H9 (cell line): ENCODE results near the gene HDGFL3. TPM values are rescaled to one million over a fixed set of nuclear protein-coding genes. Genes with fewer than 3 reads are reported as not detected.

ENCODE experiments used
- DNase-seq: peaks from one replicate; pipeline ENCODE4 v3.0.0-alpha.2; 2017
- H2AFZ ChIP-seq: one replicate; pipeline ENCODE4 v1.6.1; 2013; ENCODE audit warnings: mild to moderate bottlenecking, low read length, control low read depth, moderate library complexity
- H2AK5ac ChIP-seq: 2 replicates; pipeline ENCODE4 v1.6.1; 2013; ENCODE audit warnings: low read length, control low read depth, mixed read lengths; ENCODE audit not compliant: insufficient read length
- H2BK120ac ChIP-seq: one replicate; pipeline ENCODE4 v1.6.1; 2013; ENCODE audit warnings: low read depth, mild to moderate bottlenecking, low read length, control low read depth, inconsistent platforms; ENCODE audit not compliant: poor library complexity, severe bottlenecking
- H2BK12ac ChIP-seq: 2 replicates; pipeline ENCODE4 v1.6.1; 2013; ENCODE audit warnings: low read length, control low read depth, mixed read lengths, low read depth; ENCODE audit not compliant: insufficient read length
- H2BK15ac ChIP-seq: 2 replicates; pipeline ENCODE4 v1.6.1; 2013; ENCODE audit warnings: low read depth, low read length, control low read depth
- H2BK20ac ChIP-seq: one replicate; pipeline ENCODE4 v1.6.1; 2013; ENCODE audit warnings: low read depth, mild to moderate bottlenecking, low read length, control low read depth, inconsistent platforms; ENCODE audit not compliant: poor library complexity, severe bottlenecking
- H2BK5ac ChIP-seq: 2 replicates; pipeline ENCODE4 v1.6.1; 2013; ENCODE audit warnings: low read length, control low read depth, mixed read lengths; ENCODE audit not compliant: insufficient read length
- H3K14ac ChIP-seq: 2 replicates; pipeline ENCODE4 v1.6.1; 2013; ENCODE audit warnings: low read length, control low read depth; ENCODE audit not compliant: insufficient read depth
- H3K18ac ChIP-seq: 2 replicates; pipeline ENCODE4 v1.6.1; 2013; ENCODE audit warnings: low read depth, mild to moderate bottlenecking, mixed read lengths, low read length, control low read depth; ENCODE audit not compliant: insufficient read length
- H3K23ac ChIP-seq: 2 replicates; pipeline ENCODE4 v1.6.1; 2013; ENCODE audit warnings: low read length, control low read depth, mixed read lengths, low read depth; ENCODE audit not compliant: insufficient read length
- H3K23me2 ChIP-seq: 2 replicates; pipeline ENCODE4 v1.6.1; 2013; ENCODE audit warnings: low read depth, mild to moderate bottlenecking, mixed read lengths, low read length, control low read depth; ENCODE audit not compliant: insufficient read length, poor library complexity, severe bottlenecking
- H3K27ac ChIP-seq: 2 replicates; pipeline ENCODE4 v1.5.1; 2013; ENCODE audit warnings: low read length, control low read depth, mixed read lengths, low read depth; ENCODE audit not compliant: insufficient read length
- H3K27me3 ChIP-seq: 2 replicates; pipeline ENCODE4 v1.6.1; 2013; ENCODE audit warnings: low read length, control low read depth, inconsistent platforms; ENCODE audit not compliant: insufficient read depth
- H3K4ac ChIP-seq: 2 replicates; pipeline ENCODE4 v1.6.1; 2013; ENCODE audit warnings: low read depth, mild to moderate bottlenecking, control low read depth, inconsistent platforms, low read length, moderate library complexity
- H3K4me1 ChIP-seq: 2 replicates; pipeline ENCODE4 v1.6.1; 2013; ENCODE audit warnings: low read length, control low read depth, inconsistent platforms; ENCODE audit not compliant: insufficient read depth
- H3K4me2 ChIP-seq: 2 replicates; pipeline ENCODE4 v1.6.1; 2013; ENCODE audit warnings: low read length, control low read depth, mixed read lengths; ENCODE audit not compliant: insufficient read length, insufficient read depth
- H3K56ac ChIP-seq: 2 replicates; pipeline ENCODE4 v1.6.1; 2013; ENCODE audit warnings: low read depth, mild to moderate bottlenecking, mixed read lengths, low read length, control low read depth; ENCODE audit not compliant: insufficient read length
- H3K79me1 ChIP-seq: 2 replicates; pipeline ENCODE4 v1.6.1; 2013; ENCODE audit warnings: low read depth, mild to moderate bottlenecking, moderate library complexity, low read length, control low read depth, inconsistent platforms; ENCODE audit not compliant: insufficient read depth, poor library complexity, severe bottlenecking
- H3K79me2 ChIP-seq: 2 replicates; pipeline ENCODE4 v1.6.1; 2013; ENCODE audit warnings: low read length, control low read depth, inconsistent platforms; ENCODE audit not compliant: insufficient read depth
- H3K9ac ChIP-seq: 2 replicates; pipeline ENCODE4 v1.6.1; 2013; ENCODE audit warnings: low read length, control low read depth, mixed read lengths; ENCODE audit not compliant: insufficient read length; ENCODE audit errors: extremely low read depth
- H3K9me3 ChIP-seq: one replicate; pipeline ENCODE4 v1.6.1; 2013; ENCODE audit warnings: low read depth, low read length, inconsistent platforms; ENCODE audit not compliant: control insufficient read depth
- H3T11ph ChIP-seq: one replicate; pipeline ENCODE4 v1.6.1; 2013; ENCODE audit warnings: mild to moderate bottlenecking, low read length, control low read depth, inconsistent platforms
- H4K20me1 ChIP-seq: one replicate; pipeline ENCODE4 v1.6.1; 2013; ENCODE audit not compliant: control insufficient read depth, insufficient read length, insufficient read depth
- H4K5ac ChIP-seq: 2 replicates; pipeline ENCODE4 v1.6.1; 2013; ENCODE audit warnings: low read depth, mild to moderate bottlenecking, mixed read lengths, low read length, control low read depth; ENCODE audit not compliant: insufficient read length
- H4K8ac ChIP-seq: replicated peaks from 2 replicates; pipeline ENCODE4 v1.6.1; 2013; ENCODE audit warnings: low read length, control low read depth, mixed read lengths, low read depth; ENCODE audit not compliant: insufficient read length
- H4K91ac ChIP-seq: 2 replicates; pipeline ENCODE4 v1.6.1; 2013; ENCODE audit warnings: low read depth, mild to moderate bottlenecking, moderate library complexity, mixed read lengths, low read length, control low read depth; ENCODE audit not compliant: insufficient read length
- H3K27ac Mint-ChIP-seq, 3 experiments: 2 replicates in 2 of 3; 3 replicates in 1 of 3; pipeline ENCODE4 v1.8.0; 2020 to 2021; ENCODE audit warnings: mixed read lengths in 3 of 3, mild to moderate bottlenecking in 1 of 3, moderate library complexity in 1 of 3
- H3K27me3 Mint-ChIP-seq: 2 replicates; pipeline ENCODE4 v1.8.0; 2021; ENCODE audit warnings: low read depth, mild to moderate bottlenecking, moderate library complexity, mixed read lengths
- H3K36me3 Mint-ChIP-seq, 3 experiments: 2 replicates in 2 of 3; 3 replicates in 1 of 3; pipeline ENCODE4 v1.8.0; 2020 to 2021; ENCODE audit warnings: low read depth in 3 of 3, mixed read lengths in 3 of 3; ENCODE audit not compliant: insufficient read depth in 1 of 3
- H3K4me1 Mint-ChIP-seq, 2 experiments: 2 replicates each; pipeline ENCODE4 v1.8.0; 2020; ENCODE audit warnings: mixed read lengths in 2 of 2
- H3K4me3 Mint-ChIP-seq, 2 experiments: 2 replicates in 1 of 2; 3 replicates in 1 of 2; pipeline ENCODE4 v1.8.0; 2020 to 2021; ENCODE audit warnings: mild to moderate bottlenecking in 2 of 2, mixed read lengths in 2 of 2, moderate library complexity in 1 of 2
- H3K9me3 Mint-ChIP-seq, 2 experiments: 2 replicates in 1 of 2; 3 replicates in 1 of 2; pipeline ENCODE4 v1.8.0; 2020; ENCODE audit warnings: mild to moderate bottlenecking in 2 of 2, mixed read lengths in 2 of 2, moderate library complexity in 1 of 2
- WGBS: extraction: QIAGEN DNeasy Blood & Tissue Kit; methylation state at CpG from one replicate; pipeline ENCODE4 v1.1.7; 2013; ENCODE audit warnings: missing lambda C conversion rate, low lambda C conversion rate, mixed read lengths; ENCODE audit not compliant: insufficient read length; ENCODE audit errors: extremely low coverage; 5-methylcytosine and 5-hydroxymethylcytosine counted together
- total RNA-seq: library from RNA; stranded (reverse); gene quantifications from 2 replicates; pipeline ENCODE4 v1.2.1, GENCODE V29; 2021
- TF ChIP-seq, protein P1 (sequence below): fragments of 200-600 bp; sonication (generic); conservative IDR thresholded peaks from 3 replicates; pipeline ENCODE4 v1.8.0; 2021; ENCODE audit warnings: antibody characterized with exemption, mild to moderate bottlenecking

The HDGFL3 gene
- total RNA-seq, 1 experiment from 2014 or later, result 120 TPM

DNA sequence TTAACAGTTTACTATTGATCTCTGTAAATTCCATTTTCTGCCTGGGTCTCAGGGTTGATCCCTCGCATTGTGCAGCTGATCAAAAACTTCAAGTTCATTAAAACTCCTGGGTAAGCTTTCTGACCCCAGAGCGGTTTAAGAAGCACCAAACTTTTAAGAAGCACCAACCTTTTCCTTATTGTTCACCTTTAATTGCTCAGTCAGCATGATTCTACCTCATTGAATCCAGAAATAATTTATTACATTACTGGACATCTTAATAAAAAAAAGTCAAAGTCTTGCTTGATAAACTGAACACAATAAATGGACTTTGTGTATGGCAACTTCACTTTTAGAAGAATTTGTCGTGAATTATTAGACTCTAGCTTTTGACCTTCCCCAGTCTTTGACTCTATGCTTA lies 46.9 kb downstream of the HDGFL3 start:
- Mint-ChIP-seq H3K27ac (no peak overlapping the region), H3K4me1 (peaks cover 5 to 11% of the 10 kb centered on the region in 2 experiments), H3K27me3 (no peaks in the 10 kb centered on the region), H3K9me3 (no peaks in the 10 kb centered on the region), H3K4me3 (no peak overlapping the region), H3K36me3 (peaks cover 10 to 46% (median 41%) of the 10 kb centered on the region in 3 experiments; a peak in 6 of 7 replicates)
- Histone ChIP-seq H3K27me3 (no peaks in the 10 kb centered on the region), H3K9me3 (no peaks in the 10 kb centered on the region), H2AK5ac (no peak overlapping the region), H4K20me1 (no peaks in the 10 kb centered on the region), H3K79me1 (no peaks in the 10 kb centered on the region), H3K18ac (no peak overlapping the region), H3K23ac (no peak overlapping the region), H2BK5ac (no peak overlapping the region), H2BK120ac (no peak overlapping the region), H4K91ac (no peak overlapping the region), H3K4ac (no peak overlapping the region), H3K14ac (no peak overlapping the region), H3K56ac (no peak overlapping the region), H2BK20ac (no peak overlapping the region), H3K23me2 (no peaks in the 10 kb centered on the region), H4K5ac (no peak overlapping the region), H3K4me2 (no peak overlapping the region), H2BK15ac (no peak overlapping the region), H2BK12ac (no peak overlapping the region), H2AFZ (no peak overlapping the region), H4K8ac (no peak overlapping the region), H3T11ph (no peak overlapping the region), H3K79me2 (peaks cover 6% of the 10 kb centered on the region; the same call in 1 of the 2 replicates), H3K9ac (no peak overlapping the region), H3K4me1 (no peaks in the 10 kb centered on the region), H3K27ac (no peak overlapping the region)
- DNase-seq, result no peak
- no CpG with 5 or more reads among the region's 3 CpGs for WGBS
- TF ChIP-seq, protein P1, sequence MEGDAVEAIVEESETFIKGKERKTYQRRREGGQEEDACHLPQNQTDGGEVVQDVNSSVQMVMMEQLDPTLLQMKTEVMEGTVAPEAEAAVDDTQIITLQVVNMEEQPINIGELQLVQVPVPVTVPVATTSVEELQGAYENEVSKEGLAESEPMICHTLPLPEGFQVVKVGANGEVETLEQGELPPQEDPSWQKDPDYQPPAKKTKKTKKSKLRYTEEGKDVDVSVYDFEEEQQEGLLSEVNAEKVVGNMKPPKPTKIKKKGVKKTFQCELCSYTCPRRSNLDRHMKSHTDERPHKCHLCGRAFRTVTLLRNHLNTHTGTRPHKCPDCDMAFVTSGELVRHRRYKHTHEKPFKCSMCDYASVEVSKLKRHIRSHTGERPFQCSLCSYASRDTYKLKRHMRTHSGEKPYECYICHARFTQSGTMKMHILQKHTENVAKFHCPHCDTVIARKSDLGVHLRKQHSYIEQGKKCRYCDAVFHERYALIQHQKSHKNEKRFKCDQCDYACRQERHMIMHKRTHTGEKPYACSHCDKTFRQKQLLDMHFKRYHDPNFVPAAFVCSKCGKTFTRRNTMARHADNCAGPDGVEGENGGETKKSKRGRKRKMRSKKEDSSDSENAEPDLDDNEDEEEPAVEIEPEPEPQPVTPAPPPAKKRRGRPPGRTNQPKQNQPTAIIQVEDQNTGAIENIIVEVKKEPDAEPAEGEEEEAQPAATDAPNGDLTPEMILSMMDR, result no peak
